Panc1 (cell line): ENCODE data around the gene NSD1. TPM values are rescaled to one million over a fixed set of nuclear protein-coding genes. Genes with fewer than 3 reads are reported as not detected.
"Not testable (repeated sequence)": the region's sequence is repeated elsewhere in the genome, so short reads cannot be mapped to it uniquely, and the experiment has no call there.

ENCODE experiments used
- ATAC-seq: fragments of 200-7000 bp; cut with Tn5 transposase; 2 replicates; pipeline ENCODE4 v1.9.1; 2020; ENCODE audit warnings: mild to moderate bottlenecking, moderate library complexity
- BruUV-seq: library from RNA; stranded (reverse); fragments of 400-500 nt; replicated peaks from 2 replicates; lab custom pipeline; 2021; lab: Mats Ljungman, UMichigan
- CTCF ChIA-PET: fragments of 300-600 bp; sonication (Branson Sonifier 250); formaldehyde crosslinking; loops from one replicate; lab custom pipeline; 2022; ENCODE audit warnings: antibody characterized with exemption; lab: Charles Lee
- POLR2A ChIA-PET: fragments of 300-600 bp; sonication (Branson Sonifier 250); formaldehyde crosslinking; loops from one replicate; lab custom pipeline; 2022; ENCODE audit warnings: antibody characterized with exemption; lab: Charles Lee
- DNase-seq: peaks from one replicate; pipeline ENCODE4 v3.0.0-alpha.2; 2010; ENCODE audit warnings: low read depth, low spot score
- H3K27ac ChIP-seq: 2 replicates; pipeline ENCODE4 v1.5.1; 2011; ENCODE audit warnings: mild to moderate bottlenecking, low read length, inconsistent platforms
- H3K27me3 ChIP-seq: fragments of 200-500 bp; sonication (Bioruptor generic); 2 replicates; pipeline ENCODE4 v1.6.0; 2014; ENCODE audit warnings: low read length, inconsistent platforms; ENCODE audit not compliant: control insufficient read depth, insufficient read depth
- H3K36me3 ChIP-seq: fragments of 200-500 bp; sonication (Bioruptor generic); 2 replicates; pipeline ENCODE4 v1.5.1; 2014; ENCODE audit warnings: inconsistent platforms, mild to moderate bottlenecking, low read length, moderate library complexity; ENCODE audit not compliant: control insufficient read depth, insufficient read depth
- H3K4me1 ChIP-seq: 2 replicates; pipeline ENCODE4 v1.5.1; 2011; ENCODE audit warnings: inconsistent platforms, mild to moderate bottlenecking, low read length, moderate library complexity; ENCODE audit not compliant: control insufficient read depth, insufficient read depth
- H3K4me3 ChIP-seq, 2 experiments: 2 replicates each; pipeline ENCODE4 v1.5.1; 2011 to 2012; ENCODE audit warnings: low read depth in 2 of 2, low read length in 2 of 2, mild to moderate bottlenecking in 2 of 2, inconsistent platforms in 1 of 2, moderate library complexity in 1 of 2
- H3K9me3 ChIP-seq: fragments of 200-500 bp; sonication (Bioruptor generic); 2 replicates; pipeline ENCODE4 v1.5.1; 2014; ENCODE audit warnings: low read depth, mild to moderate bottlenecking, inconsistent platforms, low read length, moderate library complexity; ENCODE audit not compliant: control insufficient read depth, insufficient read depth
- CTCF ChIP-seq: fragments of 450-650 bp; IDR thresholded peaks from 2 replicates; pipeline ENCODE4 v1.5.1; 2017; ENCODE audit warnings: mild to moderate bottlenecking
- POLR2AphosphoS5 ChIP-seq: IDR thresholded peaks from 2 replicates; pipeline ENCODE4 v1.6.1; 2012; ENCODE audit warnings: mild to moderate bottlenecking, low read depth, low read length, moderate library complexity
- REST ChIP-seq, 2 experiments: IDR thresholded peaks; 2 replicates each; pipeline ENCODE4 v1.6.1; 2011 to 2012; ENCODE audit warnings: low read depth in 2 of 2, control low read depth in 1 of 2, low read length in 1 of 2, mild to moderate bottlenecking in 1 of 2, moderate library complexity in 1 of 2; ENCODE audit not compliant: insufficient read depth in 1 of 2
- SIN3A ChIP-seq: IDR thresholded peaks from 2 replicates; pipeline ENCODE4 v1.6.1; 2012; ENCODE audit warnings: low read depth, mild to moderate bottlenecking, low read length, moderate library complexity, borderline replicate concordance; ENCODE audit not compliant: insufficient read depth
- TCF7L2 ChIP-seq: IDR thresholded peaks from 2 replicates; pipeline ENCODE4 v1.6.1; 2011; ENCODE audit warnings: mild to moderate bottlenecking, low read depth, low read length, inconsistent platforms
- in situ Hi-C: cut with HindIII; loops from 2 replicates; pipeline ENCODE4 v1.10.0; 2016; ENCODE audit warnings: low sequenced_read_pairs, low pct_unique_long_range_greater_than_20kb
- intact Hi-C: fragments of 100-400 bp; cut with micrococcal nuclease; formaldehyde crosslinking; loops from one replicate; pipeline ENCODE4 v1.10.0; 2022; ENCODE audit not compliant: unreplicated experiment
- total RNA-seq: library from RNA; stranded (reverse); gene quantifications from one replicate; pipeline ENCODE4 v1.2.1, GENCODE V29; 2021; ENCODE audit not compliant: unreplicated experiment

Gene NSD1
- total RNA-seq, 1 experiment from 2014 or later = 58.7 TPM

- ATAC-seq (no peak), DNase-seq (no peak)
- TF ChIP-seq POLR2AphosphoS5 (no peak), TCF7L2 (no peak), CTCF (no peak), REST (IDR thresholded peaks at IDR 0.05; ENCODE audit: insufficient read depth in 1 of 2, low read depth in 2 of 2, low read length in 1 of 2) (no peak), SIN3A (no peak)
- CTCF ChIA-PET = no interaction called here
- intact Hi-C loops (no loop called here), in situ Hi-C loops (no loop called here)
- Histone ChIP-seq H3K4me1 (no peaks in the 10 kb centered on the region), H3K9me3 (no peaks in the 10 kb centered on the region), H3K36me3 (peaks cover 2% of the 10 kb centered on the region), H3K27ac (no peak overlapping the region), H3K4me3 (no peak overlapping the region), H3K27me3 (no peaks in the 10 kb centered on the region)
- BruUV-seq = TSS peak; percentile 55
- POLR2A ChIA-PET = no interaction called here
Observed at GRCh38 chr5:177142778-177143177, 9.2 kb downstream of the NSD1 start.

GRCh38 chr5:177146891-177147638 is 13.5 kb downstream of the NSD1 start:
- TF ChIP-seq REST (IDR thresholded peaks at IDR 0.05; ENCODE audit: insufficient read depth in 1 of 2, low read depth in 2 of 2, low read length in 1 of 2) (no peak), TCF7L2 (no peak), POLR2AphosphoS5 (no peak), CTCF (no peak), SIN3A (no peak)
- Histone ChIP-seq H3K9me3 (no peaks in the 10 kb centered on the region), H3K4me3 (no peak overlapping the region), H3K27ac (no peak overlapping the region), H3K4me1 (no peaks in the 10 kb centered on the region), H3K27me3 (no peaks in the 10 kb centered on the region), H3K36me3 (peaks cover 2% of the 10 kb centered on the region)
- no peak for ATAC-seq
- ChIA-PET CTCF (interaction anchor here (0.6 to 0.7 kb wide), 2 partner anchors 18 to 69 kb away, joined by 3 to 6 read pairs; no protein-coding TSS in a partner anchor), POLR2A (no interaction called here)
- no TSS peak for BruUV-seq
- intact Hi-C loops (no loop called here), in situ Hi-C loops (no loop called here)
- no peak for DNase-seq

GRCh38 chr5:177150061-177150460 is 16.5 kb downstream of the NSD1 start:
- H3K27me3 ChIP-seq, H3K36me3 ChIP-seq, H3K27ac ChIP-seq, H3K9me3 ChIP-seq, in situ Hi-C loops, CTCF ChIA-PET, H3K4me3 ChIP-seq, H3K4me1 ChIP-seq, DNase-seq, ATAC-seq, intact Hi-C loops, POLR2A ChIA-PET, BruUV-seq: not testable (repeated sequence)
